HFF-Myc (cell line): ENCODE measurements around the gene ANTKMT.

Source experiments
- DNase-seq: peaks from one replicate; pipeline ENCODE4 v3.0.0-alpha.2; 2011; ENCODE audit warnings: low read depth; ENCODE audit errors: extremely low read depth
- H3K4me3 ChIP-seq: replicated peaks from 2 replicates; pipeline ENCODE4 v1.5.1; 2011; ENCODE audit warnings: low read depth, mild to moderate bottlenecking, control low read depth, low read length
- TF ChIP-seq, protein P1 (sequence below): IDR thresholded peaks from 2 replicates; pipeline ENCODE4 v1.5.1; 2012; ENCODE audit warnings: mild to moderate bottlenecking, low read depth, low read length, control low read depth; ENCODE audit errors: missing control alignments

The ANTKMT gene

DNA sequence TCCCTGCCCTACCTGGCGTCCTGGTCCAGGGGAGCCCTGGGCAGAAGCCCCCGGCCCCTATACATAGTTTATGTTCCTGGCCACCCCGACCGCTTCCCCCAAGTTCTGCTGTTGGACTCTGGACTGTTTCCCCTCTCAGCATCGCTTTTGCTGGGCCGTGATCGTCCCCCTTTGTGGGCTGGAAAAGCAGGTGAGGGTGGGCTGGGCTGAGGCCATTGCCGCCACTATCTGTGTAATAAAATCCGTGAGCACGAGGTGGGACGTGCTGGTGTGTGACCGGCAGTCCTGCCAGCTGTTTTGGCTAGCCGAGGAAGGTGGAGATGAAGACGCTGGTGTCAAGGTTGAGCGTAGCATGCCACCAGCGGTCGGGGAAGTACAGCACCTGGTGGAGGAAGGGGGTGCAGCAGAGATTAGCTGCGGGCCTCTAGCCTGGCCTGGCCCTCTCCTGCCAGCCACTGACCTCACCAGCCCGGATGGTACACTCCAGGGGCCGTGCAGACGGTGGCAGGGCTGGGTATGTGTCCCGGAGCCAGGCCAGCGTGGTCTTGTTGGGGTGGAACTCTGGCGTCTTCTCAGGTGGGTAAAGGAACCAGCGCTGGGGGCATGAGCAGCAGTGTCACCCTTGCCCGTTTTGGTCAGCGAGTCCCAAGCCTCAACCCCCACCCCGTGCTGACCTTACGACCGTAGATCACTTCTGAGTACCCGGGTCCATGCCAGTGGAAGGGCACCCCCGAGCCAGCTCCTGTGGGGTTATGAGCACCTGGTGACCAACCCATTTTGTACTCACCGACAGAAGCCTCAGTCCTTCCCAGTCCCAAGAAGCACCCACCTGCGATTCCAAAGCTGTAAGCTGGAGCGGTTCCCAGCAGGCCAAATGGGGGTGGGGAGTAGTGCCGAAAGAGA is 38.2 kb upstream of the ANTKMT start:
- H3K4me3 ChIP-seq: peak overlapping the region; percentile 83
- TF ChIP-seq, protein P1, sequence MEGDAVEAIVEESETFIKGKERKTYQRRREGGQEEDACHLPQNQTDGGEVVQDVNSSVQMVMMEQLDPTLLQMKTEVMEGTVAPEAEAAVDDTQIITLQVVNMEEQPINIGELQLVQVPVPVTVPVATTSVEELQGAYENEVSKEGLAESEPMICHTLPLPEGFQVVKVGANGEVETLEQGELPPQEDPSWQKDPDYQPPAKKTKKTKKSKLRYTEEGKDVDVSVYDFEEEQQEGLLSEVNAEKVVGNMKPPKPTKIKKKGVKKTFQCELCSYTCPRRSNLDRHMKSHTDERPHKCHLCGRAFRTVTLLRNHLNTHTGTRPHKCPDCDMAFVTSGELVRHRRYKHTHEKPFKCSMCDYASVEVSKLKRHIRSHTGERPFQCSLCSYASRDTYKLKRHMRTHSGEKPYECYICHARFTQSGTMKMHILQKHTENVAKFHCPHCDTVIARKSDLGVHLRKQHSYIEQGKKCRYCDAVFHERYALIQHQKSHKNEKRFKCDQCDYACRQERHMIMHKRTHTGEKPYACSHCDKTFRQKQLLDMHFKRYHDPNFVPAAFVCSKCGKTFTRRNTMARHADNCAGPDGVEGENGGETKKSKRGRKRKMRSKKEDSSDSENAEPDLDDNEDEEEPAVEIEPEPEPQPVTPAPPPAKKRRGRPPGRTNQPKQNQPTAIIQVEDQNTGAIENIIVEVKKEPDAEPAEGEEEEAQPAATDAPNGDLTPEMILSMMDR: no peak
- no peak for DNase-seq

GRCh38 chr16:683396-684070 is 37.4 kb upstream of the ANTKMT start:
- DNase-seq: no peak
- TF ChIP-seq, protein P1: no peak
- H3K4me3 ChIP-seq: peak overlapping the region; percentile 83

GRCh38 chr16:684071-684794 is 36.7 kb upstream of the ANTKMT start, which contains the start of gene JMJD8:
TSS of gene JMJD8 (minus strand) at chr16:684334. CDS start at chr16:684319, 15 bp downstream.
- DNase-seq: peak; percentile 75
- H3K4me3 ChIP-seq: peak within 1 kb of the TSS; percentile 83
- TF ChIP-seq, protein P1: no peak

GRCh38 chr16:684961-685696 is 35.8 kb upstream of the ANTKMT start:
- TF ChIP-seq, protein P1: no peak
- no peak overlapping the region for H3K4me3 ChIP-seq
- no peak for DNase-seq

DNA sequence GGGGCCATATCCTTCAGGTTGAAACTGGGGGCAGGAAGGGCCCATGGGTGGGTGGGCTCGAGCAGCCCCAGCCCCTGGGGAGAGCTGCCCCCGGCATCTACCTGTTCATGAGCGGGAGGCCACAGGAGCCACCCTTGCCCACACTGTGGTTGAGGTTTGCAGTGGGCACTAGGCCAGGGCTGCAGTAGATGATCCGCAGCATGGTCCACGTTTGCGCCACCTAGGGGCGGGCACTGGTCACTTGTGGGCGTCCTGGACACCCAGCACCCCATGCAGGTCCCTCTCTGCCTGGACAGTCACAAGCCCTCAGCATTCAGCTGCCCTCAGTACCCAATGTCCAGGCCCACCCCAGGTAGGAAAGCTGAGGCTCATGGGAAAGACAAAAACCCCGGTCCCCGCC is 35.0 kb upstream of the ANTKMT start:
- TF ChIP-seq, protein P1: peak; percentile 52
- DNase-seq: no peak
- no peak overlapping the region for H3K4me3 ChIP-seq

DNA sequence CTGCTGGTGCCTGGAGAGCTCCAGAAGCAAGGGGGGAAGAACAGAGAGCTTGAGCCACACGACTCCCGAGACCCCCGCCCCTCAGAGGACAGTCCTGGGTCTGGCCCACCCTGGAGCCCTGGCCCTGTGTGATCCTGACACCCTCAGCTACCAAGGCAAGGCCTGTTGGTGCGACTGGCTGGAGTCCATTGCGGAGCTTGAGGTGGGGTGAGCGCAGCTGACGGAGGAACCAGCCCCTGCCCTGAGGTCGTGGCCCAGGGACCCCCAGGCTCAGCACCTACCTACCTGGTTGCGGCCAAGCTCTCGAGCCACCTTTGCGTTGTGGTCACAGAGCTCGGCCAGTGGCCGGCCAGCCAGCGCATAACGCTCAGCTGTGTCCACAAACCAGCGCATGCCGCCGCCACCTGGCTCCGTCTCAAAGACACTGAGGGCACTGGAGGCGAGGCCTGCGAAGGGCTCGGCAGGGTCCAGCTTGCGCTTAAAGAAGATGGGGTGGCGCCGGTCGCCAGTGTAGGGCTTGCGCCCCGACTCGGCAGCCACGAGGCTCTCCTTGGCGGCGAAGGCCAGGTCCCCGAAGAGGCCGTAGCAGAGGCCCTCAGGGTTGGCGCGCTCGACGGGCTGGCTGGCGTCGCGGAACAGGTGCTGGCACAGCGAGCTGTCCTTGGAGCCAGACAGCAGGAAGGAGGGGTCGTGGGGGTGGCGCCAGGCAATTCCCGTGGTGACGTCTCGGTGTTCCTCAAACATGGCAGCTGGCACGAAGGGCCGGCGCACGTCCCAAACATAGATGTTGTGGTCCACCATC is 34.3 kb upstream of the ANTKMT start:
- no peak overlapping the region for H3K4me3 ChIP-seq
- no peak for DNase-seq
- TF ChIP-seq, protein P1: no peak
